Stimulated activated CD4-positive, alpha-beta T cell treated with anti-CD3 and anti-CD28 coated beads, Interleukin-1b, Interleukin-23, amount 100 ng/mL, for 1 hour (primary cell): ENCODE measurements around the gene PHF2.

Source experiments
- DNase-seq, 2 donors: peaks; one replicate each; pipeline ENCODE4 v3.0.0-alpha.2; 2020; ENCODE audit warnings: low read depth in 2 of 2

Gene PHF2

DNA sequence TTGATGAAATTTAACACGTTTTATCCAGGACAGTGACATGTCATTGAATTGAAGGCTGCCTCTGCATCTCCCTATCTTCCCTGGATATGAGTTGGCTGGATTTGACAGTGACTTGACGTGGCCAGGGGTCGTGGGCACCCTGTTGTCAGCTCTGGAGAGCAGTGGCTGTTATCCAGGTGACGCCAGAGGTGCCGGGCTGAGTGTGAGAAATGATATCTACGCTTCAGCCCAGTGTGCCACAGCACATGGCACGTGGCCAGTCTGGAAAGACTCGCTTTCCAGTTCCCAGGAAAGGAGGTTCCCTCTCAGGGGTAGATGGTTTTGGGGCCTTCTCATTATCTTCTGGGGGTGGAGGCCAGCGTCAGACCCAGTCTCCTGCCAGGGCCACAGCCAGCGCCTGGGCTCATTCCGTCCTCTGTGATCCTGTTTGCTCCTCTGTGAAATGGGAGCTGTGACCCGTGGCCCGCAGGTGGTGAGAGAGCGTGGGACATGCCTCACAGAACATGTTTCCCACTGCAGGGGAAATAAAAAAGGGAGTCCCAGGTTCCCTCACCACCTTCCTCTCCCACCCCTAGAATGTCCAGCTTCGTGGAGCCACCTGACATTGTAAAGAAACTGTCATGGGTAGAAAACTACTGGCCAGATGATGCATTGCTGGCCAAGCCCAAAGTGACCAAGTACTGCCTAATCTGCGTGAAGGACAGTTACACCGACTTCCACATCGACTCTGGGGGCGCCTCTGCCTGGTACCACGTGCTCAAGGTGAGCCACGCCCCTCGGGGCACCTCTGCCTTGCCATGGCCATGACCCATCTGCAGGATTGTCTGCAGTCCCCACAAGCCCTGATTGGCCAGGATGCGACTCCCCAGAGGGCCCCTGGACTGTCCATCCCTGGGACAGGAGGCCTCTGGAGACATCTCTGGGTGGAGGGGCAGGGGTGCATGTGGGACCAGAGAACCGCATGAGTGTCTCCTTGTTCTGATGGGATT, 76.5 kb downstream of the PHF2 start:
- no peak for DNase-seq

DNA sequence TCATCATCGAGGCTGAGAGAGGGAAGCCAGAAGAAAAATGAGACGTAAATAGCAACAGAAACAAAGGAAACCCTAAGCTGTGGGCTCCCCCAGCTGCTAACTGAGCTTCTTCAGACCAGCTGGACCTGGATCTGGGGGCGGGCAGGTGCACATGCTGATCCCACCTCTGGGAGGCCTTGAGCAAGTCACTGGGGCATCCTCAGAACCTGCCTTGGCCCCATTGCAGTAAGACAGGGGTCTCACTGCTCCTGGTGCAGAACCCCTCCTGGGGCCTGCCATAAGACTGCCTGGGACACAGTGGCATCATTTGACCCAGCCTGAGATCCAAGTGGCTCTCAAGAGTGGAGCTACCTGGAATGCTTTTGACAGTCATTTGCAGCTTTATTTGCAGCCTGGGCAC, 77.4 kb downstream of the PHF2 start:
- DNase-seq, result no peak

- no peak for DNase-seq
These were observed 78.1 kb downstream of the PHF2 start for GRCh38 chr9:93654351-93654961.

- no peak for DNase-seq
These were observed 79.4 kb downstream of the PHF2 start for GRCh38 chr9:93655621-93656425.

DNA sequence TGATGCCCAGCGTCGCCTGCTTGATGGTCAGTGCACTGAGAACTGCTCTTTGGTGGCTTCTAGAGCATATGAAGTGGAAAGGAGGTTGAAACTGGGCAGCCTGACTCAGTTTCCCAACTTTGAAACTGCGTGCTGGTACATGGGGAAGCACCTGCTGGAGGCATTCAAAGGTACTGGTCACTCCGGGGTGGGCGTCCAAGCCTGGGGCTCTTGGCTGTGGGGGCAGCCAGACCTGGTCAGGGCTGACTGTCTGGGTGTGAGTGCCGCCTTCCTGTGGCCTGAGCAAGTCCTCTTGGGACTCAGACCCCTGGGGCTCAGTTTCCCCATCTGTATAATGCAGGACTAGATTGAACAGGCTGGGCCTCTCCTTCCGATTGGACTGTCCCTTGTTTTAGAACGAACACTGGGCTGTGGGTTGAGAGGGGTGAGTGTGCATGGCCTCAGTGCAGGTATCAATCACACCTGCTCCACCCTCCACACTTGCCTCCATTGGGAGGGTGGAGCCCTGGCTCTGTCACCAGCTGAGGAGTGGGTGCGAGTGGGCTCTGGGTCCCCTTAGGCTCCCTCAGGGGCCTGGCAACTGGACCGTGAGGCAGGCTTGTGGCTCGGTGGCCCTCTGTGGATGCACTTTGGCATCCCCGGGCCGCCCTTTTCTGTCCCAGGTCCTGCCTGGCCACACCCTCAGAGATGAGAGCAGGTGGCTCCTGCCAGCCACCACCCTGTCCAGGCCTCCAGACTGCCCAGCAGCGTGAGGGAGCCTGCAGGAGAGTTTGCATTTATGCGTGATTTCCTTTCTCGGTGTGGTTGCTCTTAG, 80.2 kb downstream of the PHF2 start:
- DNase-seq, result no peak

DNA sequence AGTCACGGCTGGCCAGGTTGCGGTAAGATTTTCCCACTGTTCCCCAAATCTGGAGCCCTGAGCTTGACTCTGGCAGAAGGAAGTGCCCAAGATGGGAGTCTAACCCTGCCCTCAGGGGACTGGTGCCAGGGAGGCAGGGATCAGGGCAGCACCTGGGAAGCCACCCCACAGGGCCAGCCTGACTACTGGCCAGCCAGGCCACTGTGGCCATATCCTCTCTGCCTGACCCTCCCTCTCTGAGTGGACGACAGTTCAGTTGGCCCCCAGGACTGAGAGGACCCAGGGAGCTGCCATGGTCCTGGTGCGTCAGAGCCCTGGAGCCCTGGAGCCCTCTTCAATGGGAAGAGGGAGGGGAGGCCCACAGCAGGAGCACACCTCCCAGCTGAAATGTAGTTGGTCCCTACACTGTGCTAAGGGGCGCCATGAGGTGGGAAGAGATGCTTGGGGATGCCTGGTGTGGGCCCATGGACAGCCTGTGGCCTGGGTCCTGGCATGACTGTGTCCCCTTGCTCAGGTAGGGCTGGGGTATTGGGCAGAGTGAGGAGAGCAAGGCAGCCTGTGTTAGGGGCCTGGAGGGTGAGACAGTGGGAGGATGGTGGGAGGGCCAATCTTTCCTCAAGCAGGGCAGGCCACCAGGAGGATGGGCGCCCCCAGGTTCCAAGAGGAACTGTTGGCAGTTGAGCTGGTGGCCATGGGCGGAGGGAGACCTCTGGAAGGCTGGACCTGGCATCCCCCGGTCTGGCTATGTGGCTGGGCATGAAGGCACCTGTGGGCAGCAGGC, 81.1 kb downstream of the PHF2 start:
- no peak for DNase-seq

- no peak for DNase-seq
These were observed 82.0 kb downstream of the PHF2 start for GRCh38 chr9:93658184-93658925.

- DNase-seq, result no peak
These were observed 82.9 kb downstream of the PHF2 start for GRCh38 chr9:93659044-93659836.

- no peak for DNase-seq
These were observed 83.4 kb downstream of the PHF2 start for GRCh38 chr9:93659837-93660177.

DNA sequence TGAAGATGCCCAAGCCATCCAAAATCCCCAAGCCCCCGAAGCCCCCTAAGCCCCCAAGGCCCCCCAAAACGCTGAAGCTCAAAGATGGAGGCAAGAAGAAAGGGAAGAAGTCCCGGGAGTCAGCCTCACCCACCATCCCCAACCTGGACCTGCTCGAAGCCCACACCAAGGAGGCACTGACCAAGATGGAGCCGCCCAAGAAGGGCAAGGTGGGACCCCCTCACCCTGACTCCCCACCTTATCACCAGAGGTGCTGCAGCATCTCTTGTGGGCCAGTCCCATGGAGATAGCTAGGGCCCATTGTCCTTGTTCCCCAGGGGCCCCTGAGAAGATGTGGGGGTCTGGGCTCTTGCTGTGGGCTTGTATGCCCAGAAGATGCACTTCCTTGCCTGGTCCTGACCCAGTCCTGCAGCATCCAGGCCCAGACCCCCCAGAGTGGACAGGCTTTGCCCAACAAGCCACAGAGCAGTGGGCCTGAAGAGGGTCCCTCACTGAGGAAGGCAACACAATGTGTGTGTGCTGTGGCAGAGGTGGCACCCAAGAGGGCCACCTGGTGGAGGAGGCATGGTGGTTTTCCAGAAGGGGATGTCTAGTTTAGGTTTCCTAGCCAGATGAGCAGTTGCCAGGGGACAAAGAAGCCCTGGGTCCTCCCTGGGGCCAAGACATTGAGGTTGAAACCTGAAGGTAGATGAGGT, 84.1 kb downstream of the PHF2 start:
- no peak for DNase-seq

DNA sequence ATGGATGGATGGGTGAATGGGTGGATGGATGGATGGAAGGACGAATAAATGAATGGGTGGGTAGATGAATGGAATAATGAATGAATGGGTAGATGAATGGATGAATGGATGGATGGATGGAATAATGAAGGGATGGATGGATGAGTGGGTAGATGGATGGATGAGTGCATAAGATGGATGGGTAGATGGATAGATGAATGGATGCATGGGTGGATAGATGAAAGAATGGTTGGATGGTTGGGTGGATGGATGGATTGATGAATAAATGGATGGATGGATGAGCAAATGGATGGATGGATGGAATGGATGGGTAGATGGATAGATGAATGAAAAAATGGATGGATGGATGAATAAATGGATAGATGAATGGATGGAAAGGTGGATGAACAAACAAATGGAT, 85.2 kb downstream of the PHF2 start:
- DNase-seq, result no peak

- no peak for DNase-seq
These were observed 85.7 kb downstream of the PHF2 start for GRCh38 chr9:93662016-93662638.

- no peak for DNase-seq
These were observed 86.7 kb downstream of the PHF2 start for GRCh38 chr9:93662952-93663572.

GRCh38 chr9:93663877-93664548, 87.6 kb downstream of the PHF2 start:
- no peak for DNase-seq

DNA sequence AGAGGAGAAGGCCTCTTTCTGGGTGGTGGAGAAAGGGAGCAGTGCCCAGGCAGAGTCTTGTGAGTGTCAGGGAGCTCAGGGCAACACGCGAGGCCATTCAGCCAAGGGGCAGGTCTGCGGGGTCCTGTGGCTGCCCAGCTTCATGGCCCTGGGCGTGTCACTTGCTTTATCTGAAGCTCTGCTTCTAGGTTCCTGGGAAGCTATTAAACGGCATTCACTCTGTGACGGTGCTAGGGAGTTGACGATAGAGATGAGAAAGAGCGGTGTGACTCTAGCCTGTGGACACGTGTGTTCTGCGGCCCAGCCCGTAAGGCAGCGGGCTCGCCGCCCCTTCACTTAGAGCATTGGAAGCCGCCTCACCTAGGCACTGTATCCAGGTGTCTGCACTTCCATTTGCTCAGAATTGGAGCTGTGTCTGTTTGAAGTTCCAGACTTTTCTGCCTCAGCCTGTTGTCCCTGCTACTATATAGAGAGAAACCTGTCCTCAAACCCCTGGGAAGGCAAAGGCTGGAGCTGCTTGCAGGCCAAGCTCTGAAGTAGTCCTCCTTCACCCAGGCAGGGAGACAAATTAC, 88.3 kb downstream of the PHF2 start:
- no peak for DNase-seq

GRCh38 chr9:93665128-93665636, 88.8 kb downstream of the PHF2 start:
- DNase-seq, result no peak
